Endothelial cell of umbilical vein (primary cell): ENCODE data around the gene LRRC28. TPM values are rescaled to one million over a fixed set of nuclear protein-coding genes. Genes with fewer than 3 reads are reported as not detected.

ENCODE experiments used
- BruUV-seq: library from RNA; stranded (reverse); fragments of 400-500 nt; replicated peaks from 2 replicates; lab custom pipeline; 2021; lab: Mats Ljungman, UMichigan
- CTCF ChIA-PET: fragments of 300-600, 350-600 bp; sonication (Branson Sonifier 250); formaldehyde crosslinking; loops from one replicate; lab custom pipeline; 2021; ENCODE audit warnings: antibody characterized with exemption, inconsistent platforms; lab: Charles Lee
- POLR2A ChIA-PET: fragments of 300-600, 350-600 bp; sonication (Branson Sonifier 250); formaldehyde crosslinking; loops from one replicate; lab custom pipeline; 2021; ENCODE audit warnings: antibody characterized with exemption, inconsistent platforms; lab: Charles Lee
- DNase-seq: peaks from one replicate; pipeline ENCODE4 v3.0.0-alpha.2; 2011; ENCODE audit warnings: low read depth, low spot score
- FAIRE-seq: peaks from 2 replicates; lab custom pipeline; 2011; peaks lifted over from hg19 to GRCh38; lab: Jason Lieb, UNC
- H2AFZ ChIP-seq: 2 replicates; pipeline ENCODE4 v1.6.0; 2012; ENCODE audit warnings: low read depth, low read length, control low read depth, inconsistent platforms
- H3K27ac ChIP-seq: 2 replicates; pipeline ENCODE4 v1.5.1; 2011; ENCODE audit warnings: low read depth, mild to moderate bottlenecking, control low read depth, low read length, moderate library complexity; ENCODE audit not compliant: insufficient read depth
- H3K27me3 ChIP-seq, 2 experiments: 2 replicates each; pipeline versions ENCODE4 v1.6.0 to v1.6.1; 2011; ENCODE audit warnings: low read length in 2 of 2, mixed read lengths in 1 of 2; ENCODE audit not compliant: control insufficient read depth in 2 of 2, insufficient read depth in 2 of 2
- H3K36me3 ChIP-seq, 2 experiments: 2 replicates in 1 of 2; 3 replicates in 1 of 2; pipeline ENCODE4 v1.5.1; 2011; ENCODE audit warnings: low read length in 2 of 2, mild to moderate bottlenecking in 1 of 2, moderate library complexity in 1 of 2; ENCODE audit not compliant: control insufficient read depth in 2 of 2, insufficient read depth in 2 of 2; ENCODE audit errors: extremely low read depth in 1 of 2
- H3K4me1 ChIP-seq: 3 replicates; pipeline ENCODE4 v1.5.1; 2011; ENCODE audit warnings: mild to moderate bottlenecking, low read length; ENCODE audit not compliant: control insufficient read depth, insufficient read depth; ENCODE audit errors: extremely low read depth
- H3K4me2 ChIP-seq: 2 replicates; pipeline ENCODE4 v1.6.1; 2011; ENCODE audit warnings: low read length, control low read depth, mixed read lengths; ENCODE audit not compliant: insufficient read depth
- H3K4me3 ChIP-seq, 3 experiments: fragments of 200-600 bp in 1 of 3; sonication (generic), shearing (Covaris generic) in 1 of 3; replicated peaks in 1 of 3; 2 replicates each; pipeline ENCODE4 v1.5.1; 2011 to 2016; ENCODE audit warnings: control low read depth in 3 of 3, low read length in 3 of 3, mild to moderate bottlenecking in 2 of 3, inconsistent platforms in 1 of 3, low read depth in 1 of 3, moderate library complexity in 1 of 3; ENCODE audit not compliant: insufficient read depth in 1 of 3
- H3K79me2 ChIP-seq: 2 replicates; pipeline ENCODE4 v1.6.0; 2012; ENCODE audit warnings: low read length, inconsistent platforms; ENCODE audit not compliant: control insufficient read depth, insufficient read depth
- H3K9ac ChIP-seq: replicated peaks from 2 replicates; pipeline ENCODE3; 2011; ENCODE audit warnings: low read length, control low read depth; ENCODE audit not compliant: insufficient read depth; ENCODE audit errors: extremely low read depth
- H3K9me1 ChIP-seq: replicated peaks from 3 replicates; pipeline ENCODE4 v1.6.0; 2011; ENCODE audit warnings: mild to moderate bottlenecking, low read length; ENCODE audit not compliant: control insufficient read depth, insufficient read depth; ENCODE audit errors: extremely low read depth
- H3K9me3 ChIP-seq: replicated peaks from 2 replicates; pipeline ENCODE4 v1.5.1; 2012; ENCODE audit warnings: low read length, inconsistent platforms; ENCODE audit not compliant: control insufficient read depth, insufficient read depth
- H4K20me1 ChIP-seq: replicated peaks from 2 replicates; pipeline ENCODE3; 2011; ENCODE audit warnings: mild to moderate bottlenecking, low read length; ENCODE audit not compliant: control insufficient read depth, insufficient read depth; ENCODE audit errors: extremely low read depth
- CTCF ChIP-seq, 2 donors: IDR thresholded peaks; 1 replicate in 1 of 2; 2 replicates in 1 of 2; pipeline ENCODE4 v1.5.1; 2011; ENCODE audit warnings: low read length in 2 of 2, mild to moderate bottlenecking in 2 of 2, moderate library complexity in 2 of 2, control low read depth in 1 of 2, inconsistent platforms in 1 of 2, low read depth in 1 of 2; ENCODE audit not compliant: insufficient read depth in 1 of 2; ENCODE audit errors: extremely low read depth in 1 of 2
- EZH2 ChIP-seq: IDR thresholded peaks from 2 replicates; pipeline ENCODE4 v1.6.1; 2012; ENCODE audit warnings: borderline replicate concordance, low read depth, mild to moderate bottlenecking, moderate library complexity, low read length, inconsistent platforms; ENCODE audit not compliant: severe bottlenecking
- FOS ChIP-seq: IDR thresholded peaks from 2 replicates; pipeline ENCODE4 v1.6.1; 2011; ENCODE audit warnings: mild to moderate bottlenecking, low read length, moderate library complexity, borderline replicate concordance; ENCODE audit not compliant: insufficient read depth
- GATA2 ChIP-seq: IDR thresholded peaks from 2 replicates; pipeline ENCODE4 v1.7.0; 2011; ENCODE audit warnings: low read depth, mild to moderate bottlenecking, moderate library complexity, mixed read lengths, low read length; ENCODE audit not compliant: insufficient read length, insufficient read depth
- JUN ChIP-seq: IDR thresholded peaks from 2 replicates; pipeline ENCODE4 v1.6.1; 2011; ENCODE audit warnings: borderline replicate concordance, low read depth; ENCODE audit not compliant: insufficient read length, insufficient read depth
- MAX ChIP-seq: IDR thresholded peaks from 2 replicates; pipeline ENCODE4 v1.6.1; 2011; ENCODE audit not compliant: insufficient read depth, insufficient read length
- MYC ChIP-seq: IDR thresholded peaks from one replicate; pipeline ENCODE4 v1.6.1; 2011; ENCODE audit warnings: mild to moderate bottlenecking, low read depth, low read length
- POLR2A ChIP-seq: IDR thresholded peaks from 2 replicates; pipeline ENCODE4 v1.6.1; 2012; ENCODE audit warnings: low read depth, mild to moderate bottlenecking, control low read depth, low read length
- POLR2AphosphoS5 ChIP-seq: IDR thresholded peaks from 2 replicates; pipeline ENCODE4 v1.6.1; 2012; ENCODE audit warnings: low read depth, mild to moderate bottlenecking, control low read depth, low read length, moderate library complexity; ENCODE audit not compliant: insufficient read depth
- dilution Hi-C: fragments of 300-500 bp; cut with MboI; formaldehyde crosslinking; loops from one replicate; pipeline ENCODE4 v1.15.0; 2019; ENCODE audit warnings: low sequenced_read_pairs; ENCODE audit not compliant: extremely low pct_ligation_motif_present
- intact Hi-C: fragments of 100-400 bp; cut with micrococcal nuclease; formaldehyde crosslinking; loops from one replicate; pipeline ENCODE4 v1.10.0; 2022
- polyA plus RNA-seq, 4 experiments: library from polyadenylated mRNA; depleted of rRNA in 3 of 4; stranded (reverse) in 3 of 4; unstranded in 1 of 4; fragments of >200 nt; gene quantifications; 2 replicates each; pipeline versions ENCODE4 v1.2.1 to v1.2.3, GENCODE V29; 2011 to 2012; ENCODE audit warnings: missing spikeins in 1 of 4
- total RNA-seq: library from RNA; stranded (reverse); gene quantifications from 2 replicates; pipeline ENCODE4 v1.2.3, GENCODE V29; 2021

LRRC28 gene
- total and polyA plus RNA-seq, 2 donors (not counting 3 experiments of a cell fraction or from before 2014, with no cell fraction given) = 19.6 to 26.7 TPM

DNA sequence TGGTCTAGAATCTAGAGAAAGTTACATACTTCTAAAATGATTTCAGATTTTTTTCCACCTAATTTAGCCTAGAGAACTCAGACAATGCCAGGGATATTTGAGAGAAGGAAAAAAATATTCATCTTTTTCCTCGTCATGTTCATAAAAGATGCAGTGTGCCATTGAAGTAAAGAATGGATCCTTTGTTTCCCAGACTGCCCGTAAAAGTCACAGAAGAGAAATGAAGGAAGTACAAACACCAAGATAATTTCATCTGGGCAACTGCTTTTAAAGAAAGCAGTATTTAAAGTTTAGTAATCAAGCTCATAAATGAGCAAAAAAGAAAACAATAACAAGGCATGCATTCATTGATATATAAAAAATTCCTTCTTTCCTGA, 49.1 kb upstream of the LRRC28 start:
- no peak overlapping the region for H3K9ac ChIP-seq
- no peak for TF ChIP-seq EZH2
- TF ChIP-seq GATA2 = no peak
- TF ChIP-seq JUN = no peak
- no peak for TF ChIP-seq MAX
- TF ChIP-seq MYC = no peak
- no peak for TF ChIP-seq CTCF (IDR thresholded peaks at IDR 0.05; ENCODE audit: extremely low read depth in 1 of 2, insufficient read depth in 1 of 2, low read depth in 1 of 2, low read length in 2 of 2)
- no peak for TF ChIP-seq FOS
- no peak for TF ChIP-seq POLR2A
- TF ChIP-seq POLR2AphosphoS5 = no peak
- dilution Hi-C loops (no loop called here), intact Hi-C loops (no loop called here)
- DNase-seq = no peak
- no peaks in the 10 kb centered on the region for H4K20me1 ChIP-seq
- H3K4me2 ChIP-seq = no peak overlapping the region
- no peaks in the 10 kb centered on the region for H3K4me1 ChIP-seq
- POLR2A ChIA-PET = no interaction called here
- H3K27me3 ChIP-seq = no peaks in the 10 kb centered on the region
- H3K9me1 ChIP-seq = no peaks in the 10 kb centered on the region
- no peaks in the 10 kb centered on the region for H3K36me3 ChIP-seq
- H3K27ac ChIP-seq = no peak overlapping the region
- H3K79me2 ChIP-seq = no peaks in the 10 kb centered on the region
- no TSS peak for BruUV-seq
- CTCF ChIA-PET = interaction anchor here (1.3 to 1.7 kb wide), 2 partner anchors 16 to 102 kb away, joined by 3 to 4 read pairs; no protein-coding TSS in a partner anchor
- no peak for FAIRE-seq
- H3K4me3 ChIP-seq = no peak overlapping the region
- no peak overlapping the region for H2AFZ ChIP-seq
- no peaks in the 10 kb centered on the region for H3K9me3 ChIP-seq
